T-cell (primary cell): Measurements from ENCODE around the gene ZDHHC8. TPM values are rescaled to one million over a fixed set of nuclear protein-coding genes. Genes with fewer than 3 reads are reported as not detected.

ENCODE experiments used
- ATAC-seq, 4 experiments: fragments of 200-7000 bp in 3 of 4; fragments of 150-1000 bp in 1 of 4; cut with Tn5 transposase; replicated peaks in 1 of 4; 1 replicate in 3 of 4; 2 replicates in 1 of 4; pipeline ENCODE4 v1.10.0; 2021; ENCODE audit warnings: moderate library complexity in 3 of 4, mild to moderate bottlenecking in 2 of 4, moderate number of reproducible peaks in 1 of 4
- CTCF ChIA-PET, 2 donors: fragments of 300-600 bp; sonication (Branson Sonifier 250); formaldehyde crosslinking; loops; one replicate each; lab custom pipeline; 2022; ENCODE audit warnings: antibody characterized with exemption in 2 of 2; lab: Charles Lee
- POLR2A ChIA-PET, 2 donors: fragments of 300-600 bp; sonication (Branson Sonifier 250); formaldehyde crosslinking; loops; one replicate each; lab custom pipeline; 2022; ENCODE audit warnings: antibody characterized with exemption in 2 of 2; lab: Charles Lee
- DNase-seq, 35 experiments: peaks; one replicate each; pipeline versions ENCODE4 v3.0.0 to v3.0.0-alpha.2; 2013 to 2023
- H3K27ac ChIP-seq: one replicate; pipeline ENCODE4 v1.5.1; 2013; ENCODE audit warnings: low read length
- H3K27me3 ChIP-seq, 2 experiments: replicated peaks in 1 of 2; 1 replicate in 1 of 2; 2 replicates in 1 of 2; pipeline versions ENCODE4 v1.6.1 to v1.7.0; 2013; ENCODE audit warnings: low read length in 1 of 2, mixed read lengths in 1 of 2; ENCODE audit not compliant: control insufficient read depth in 2 of 2, insufficient read depth in 2 of 2; ENCODE audit errors: extremely low read depth in 1 of 2
- H3K36me3 ChIP-seq, 2 donors: 1 replicate in 1 of 2; 2 replicates in 1 of 2; pipeline versions ENCODE4 v1.6.1 to v1.7.0; 2013; ENCODE audit warnings: low read length in 1 of 2; ENCODE audit not compliant: control insufficient read depth in 2 of 2, insufficient read depth in 1 of 2; ENCODE audit errors: extremely low read depth in 1 of 2
- H3K4me1 ChIP-seq, 2 experiments: 1 replicate in 1 of 2; 2 replicates in 1 of 2; pipeline versions ENCODE4 v1.6.1 to v1.7.0; 2013; ENCODE audit warnings: low read length in 2 of 2, mixed read lengths in 1 of 2; ENCODE audit not compliant: insufficient read depth in 2 of 2, control insufficient read depth in 1 of 2; ENCODE audit errors: extremely low read depth in 1 of 2
- H3K4me3 ChIP-seq, 2 donors: 1 replicate in 1 of 2; 2 replicates in 1 of 2; pipeline versions ENCODE4 v1.5.1 to v1.7.0; 2013; ENCODE audit warnings: mild to moderate bottlenecking in 2 of 2, low read length in 1 of 2, moderate library complexity in 1 of 2; ENCODE audit not compliant: control insufficient read depth in 1 of 2; ENCODE audit errors: extremely low read depth in 1 of 2
- H3K9me3 ChIP-seq: 2 replicates; pipeline ENCODE4 v1.7.0; 2013
- H3K27ac Mint-ChIP-seq, 2 donors: one replicate each; pipeline ENCODE4 v1.8.0; 2020 to 2021; ENCODE audit warnings: mild to moderate bottlenecking in 2 of 2, mixed read lengths in 2 of 2
- H3K27me3 Mint-ChIP-seq, 2 donors: one replicate each; pipeline ENCODE4 v1.8.0; 2021 to 2022; ENCODE audit warnings: mixed read lengths in 2 of 2
- H3K36me3 Mint-ChIP-seq: one replicate; pipeline ENCODE4 v1.8.0; 2021; ENCODE audit warnings: mixed read lengths
- H3K4me1 Mint-ChIP-seq, 3 donors: one replicate each; pipeline ENCODE4 v1.8.0; 2020 to 2022; ENCODE audit warnings: mixed read lengths in 3 of 3, mild to moderate bottlenecking in 1 of 3
- H3K4me3 Mint-ChIP-seq, 3 donors: one replicate each; pipeline ENCODE4 v1.8.0; 2020 to 2022; ENCODE audit warnings: mild to moderate bottlenecking in 3 of 3, mixed read lengths in 3 of 3, moderate library complexity in 3 of 3
- H3K9me3 Mint-ChIP-seq, 3 donors: one replicate each; pipeline ENCODE4 v1.8.0; 2020 to 2022; ENCODE audit warnings: mixed read lengths in 3 of 3
- WGBS: methylation state at CpG from one replicate; pipeline ENCODE4 v1.1.5; 2013; ENCODE audit warnings: missing lambda C conversion rate; ENCODE audit not compliant: insufficient coverage; 5-methylcytosine and 5-hydroxymethylcytosine counted together
- total RNA-seq, 35 experiments: library from RNA in 6 of 35; stranded (reverse) in 6 of 35; fragments of 120-200 nt in 1 of 35; gene quantifications; one replicate each; pipeline versions ENCODE4 v1.2.1 to v1.2.4 and lab custom pipeline; 2013 to 2026

Gene ZDHHC8
- total RNA-seq, 5 donors from 2014 or later (not counting 1 experiment from before 2014, with no cell fraction given), result 68.4 to 102 (median 92.1) TPM

DNA sequence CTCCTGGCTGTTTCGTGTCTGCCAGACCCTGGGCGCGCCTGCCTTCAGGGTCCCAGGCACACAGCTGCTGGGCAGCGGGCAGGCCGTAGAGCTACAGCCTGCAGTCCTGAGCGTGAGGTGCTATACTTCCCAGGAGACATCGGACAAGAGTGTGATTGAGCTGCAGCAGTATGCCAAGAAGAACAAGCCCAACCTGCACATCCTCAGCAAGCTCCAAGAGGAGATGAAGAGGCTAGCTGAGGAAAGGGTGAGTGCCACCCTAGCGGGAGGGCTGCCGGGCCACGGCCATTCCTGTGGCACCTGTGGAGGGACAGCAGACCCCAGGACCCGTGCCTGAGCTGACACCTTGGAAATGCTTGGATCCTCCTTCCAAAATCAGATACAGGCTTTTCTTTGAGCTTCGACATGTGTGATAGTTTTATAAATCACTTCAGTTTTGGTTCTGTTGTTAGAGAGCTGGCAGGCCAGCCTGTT, 22.8 kb upstream of the ZDHHC8 start:
- H3K27me3 Mint-ChIP-seq, result no peaks in the 10 kb centered on the region
- H3K4me1 ChIP-seq, result peaks cover 0 to 35% of the 10 kb centered on the region in 2 experiments
- no peaks in the 10 kb centered on the region for H3K27me3 ChIP-seq
- ChIA-PET CTCF (no interaction called here), POLR2A (no interaction called here)
- H3K4me1 Mint-ChIP-seq, result peaks cover 0 to 12% (median 12%) of the 10 kb centered on the region in 3 donors
- peaks cover 12% of the 10 kb centered on the region for H3K36me3 Mint-ChIP-seq
- H3K27ac ChIP-seq, result no peak overlapping the region
- H3K36me3 ChIP-seq, result peaks cover 27 to 85% of the 10 kb centered on the region in 2 donors
- DNase-seq, result no peak
- H3K9me3 ChIP-seq, result no peaks in the 10 kb centered on the region
- peak overlapping the region; percentile 3 to 32 for H3K27ac Mint-ChIP-seq
- no peak for ATAC-seq
- 87% methylated on average over 6 of the region's 12 CpGs for WGBS
- no peaks in the 10 kb centered on the region for H3K9me3 Mint-ChIP-seq
- H3K4me3 ChIP-seq, result no peak overlapping the region
- no peak overlapping the region for H3K4me3 Mint-ChIP-seq

- Mint-ChIP-seq H3K27me3 (no peaks in the 10 kb centered on the region), H3K27ac (peak overlapping the region in 1 of 2 donors; percentile 34), H3K9me3 (no peaks in the 10 kb centered on the region), H3K4me1 (peaks cover 0 to 16% (median 14%) of the 10 kb centered on the region in 3 donors), H3K36me3 (peaks cover 16% of the 10 kb centered on the region), H3K4me3 (no peak overlapping the region)
- Histone ChIP-seq H3K27ac (no peak overlapping the region), H3K27me3 (no peaks in the 10 kb centered on the region), H3K4me3 (no peak overlapping the region), H3K4me1 (peaks cover 0 to 44% of the 10 kb centered on the region in 2 experiments), H3K36me3 (peaks cover 29 to 90% of the 10 kb centered on the region in 2 donors), H3K9me3 (no peaks in the 10 kb centered on the region)
- WGBS, result 94% methylated on average over 22 of the region's 23 CpGs
- CTCF ChIA-PET, result no interaction called here
- POLR2A ChIA-PET, result no interaction called here
- DNase-seq (no peak), ATAC-seq (no peak)
Observed at GRCh38 chr22:20109411-20110358, 21.9 kb upstream of the ZDHHC8 start.

DNA sequence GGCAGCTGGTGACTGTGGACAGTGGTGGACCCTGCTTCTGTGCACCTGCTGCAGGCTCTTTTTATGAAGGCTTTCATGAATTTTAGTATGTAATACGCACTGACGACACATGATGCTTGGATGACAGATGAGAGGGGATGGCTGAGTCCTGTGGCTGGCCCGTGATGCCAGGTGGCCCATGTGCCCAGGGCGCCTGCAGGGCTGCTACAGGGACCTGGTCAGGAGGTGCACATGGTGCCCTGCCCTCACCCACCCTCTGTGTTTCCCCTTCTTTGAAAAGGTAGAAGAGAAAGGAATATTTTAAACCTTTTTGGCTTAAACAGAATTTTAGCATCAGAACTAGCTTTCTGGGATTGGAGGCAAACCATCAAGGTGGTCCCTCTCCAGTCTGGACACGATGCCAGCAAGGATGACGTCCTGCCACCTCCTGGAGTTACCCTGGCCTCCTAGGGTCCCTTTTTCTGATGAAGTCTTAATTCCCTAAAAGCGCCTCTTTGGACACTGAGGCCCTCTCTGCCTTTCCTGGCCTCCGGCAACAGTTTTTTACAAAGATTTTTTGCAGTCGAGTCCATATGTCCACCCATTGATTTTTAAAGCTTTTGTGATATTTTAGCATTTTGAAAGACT, 21.1 kb upstream of the ZDHHC8 start:
- no peaks in the 10 kb centered on the region for H3K27me3 ChIP-seq
- Mint-ChIP-seq H3K9me3 (no peaks in the 10 kb centered on the region), H3K27ac (peak overlapping the region; percentile 48 to 66), H3K4me1 (peaks cover 5 to 21% (median 19%) of the 10 kb centered on the region in 3 donors), H3K36me3 (peaks cover 20% of the 10 kb centered on the region), H3K4me3 (no peak overlapping the region), H3K27me3 (no peaks in the 10 kb centered on the region)
- ATAC-seq (no peak), DNase-seq (no peak)
- ChIA-PET POLR2A (no interaction called here), CTCF (interaction anchor here in 1 of 2 donors (1.1 kb wide), 1 partner anchor 10 kb away, joined by 4 read pairs; no protein-coding TSS in a partner anchor)
- WGBS, result 94% methylated on average over 6 of the region's 9 CpGs
- no peaks in the 10 kb centered on the region for H3K9me3 ChIP-seq
- peaks cover 29 to 92% of the 10 kb centered on the region in 2 donors for H3K36me3 ChIP-seq
- H3K4me3 ChIP-seq, result no peak overlapping the region
- peak overlapping the region; percentile 38 for H3K27ac ChIP-seq
- peaks cover 1 to 51% of the 10 kb centered on the region in 2 experiments for H3K4me1 ChIP-seq

DNA sequence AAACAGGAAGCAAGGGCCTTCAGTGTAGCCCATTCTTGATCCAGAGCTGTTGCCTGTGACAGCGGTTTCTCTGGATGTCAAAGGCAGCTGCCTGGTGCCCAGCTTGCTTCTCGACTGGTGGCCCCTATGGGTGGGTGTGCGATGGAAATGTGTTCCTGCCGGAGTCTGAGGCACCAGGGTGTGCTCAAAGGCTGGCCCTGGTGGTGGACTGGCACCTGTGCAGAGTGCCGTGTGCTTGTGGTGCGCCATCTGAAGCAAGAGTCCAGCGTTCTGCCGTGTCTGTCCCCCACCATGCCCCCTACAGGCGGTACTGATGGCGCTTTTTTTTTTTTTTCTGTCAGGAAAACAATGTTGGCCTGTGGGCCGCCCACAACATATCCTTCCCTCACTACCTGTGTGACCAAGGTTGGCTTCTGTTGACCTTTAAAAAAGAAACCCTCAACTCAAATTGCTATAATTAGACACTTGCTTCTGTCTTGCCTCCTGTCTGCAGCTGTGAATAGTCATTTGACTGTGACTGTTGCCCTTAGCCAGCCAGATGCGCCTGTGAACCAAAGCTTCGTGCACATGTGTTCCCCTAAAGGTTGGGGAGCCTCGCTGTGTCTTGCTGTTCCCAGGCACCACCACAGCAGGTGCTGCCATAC, 20.4 kb upstream of the ZDHHC8 start:
- Mint-ChIP-seq H3K4me3 (no peak overlapping the region), H3K36me3 (peaks cover 20% of the 10 kb centered on the region), H3K9me3 (no peaks in the 10 kb centered on the region), H3K4me1 (peaks cover 6 to 24% (median 22%) of the 10 kb centered on the region in 3 donors), H3K27me3 (no peaks in the 10 kb centered on the region), H3K27ac (peak overlapping the region; percentile 66 to 82)
- Histone ChIP-seq H3K9me3 (no peaks in the 10 kb centered on the region), H3K27ac (peak overlapping the region; percentile 38), H3K4me1 (peaks cover 8 to 58% of the 10 kb centered on the region in 2 experiments), H3K36me3 (peaks cover 29 to 90% of the 10 kb centered on the region in 2 donors), H3K4me3 (no peak overlapping the region), H3K27me3 (no peaks in the 10 kb centered on the region)
- DNase-seq (peak in 3 of 35 experiments; percentile 28 to 62 (median 34)), ATAC-seq (peak; percentile 36 to 69 (median 47))
- ChIA-PET CTCF (interaction anchor here in 1 of 2 donors (0.9 to 1.1 kb wide), 2 partner anchors 9 to 10 kb away, joined by 4 read pairs; no protein-coding TSS in a partner anchor), POLR2A (no interaction called here)
- WGBS, result 19% methylated on average over 10 of the region's 14 CpGs

GRCh38 chr22:20111689-20112622, 19.6 kb upstream of the ZDHHC8 start:
- DNase-seq (no peak), ATAC-seq (no peak)
- Mint-ChIP-seq H3K4me1 (peaks cover 12 to 28% (median 24%) of the 10 kb centered on the region in 3 donors), H3K9me3 (no peaks in the 10 kb centered on the region), H3K36me3 (peaks cover 20% of the 10 kb centered on the region), H3K27me3 (no peaks in the 10 kb centered on the region), H3K4me3 (no peak overlapping the region), H3K27ac (peak overlapping the region; percentile 66 to 73)
- CTCF ChIA-PET, result interaction anchor here in 1 of 2 donors (0.9 kb wide), 1 partner anchor 10 kb away, joined by 4 read pairs; no protein-coding TSS in a partner anchor
- peaks cover 26 to 82% of the 10 kb centered on the region in 2 donors for H3K36me3 ChIP-seq
- POLR2A ChIA-PET, result interaction anchor here in 1 of 2 donors (0.6 kb wide), 1 partner anchor 1014 kb away, joined by 3 read pairs; no protein-coding TSS in a partner anchor
- peak overlapping the region; percentile 38 for H3K27ac ChIP-seq
- H3K4me3 ChIP-seq, result no peak overlapping the region
- H3K27me3 ChIP-seq, result no peaks in the 10 kb centered on the region
- no peaks in the 10 kb centered on the region for H3K9me3 ChIP-seq
- H3K4me1 ChIP-seq, result peaks cover 9 to 66% of the 10 kb centered on the region in 2 experiments
- WGBS, result 70% methylated on average over 4 of the region's 7 CpGs
